ENCODE data around the gene PCMTD2.

The PCMTD2 gene

DNA sequence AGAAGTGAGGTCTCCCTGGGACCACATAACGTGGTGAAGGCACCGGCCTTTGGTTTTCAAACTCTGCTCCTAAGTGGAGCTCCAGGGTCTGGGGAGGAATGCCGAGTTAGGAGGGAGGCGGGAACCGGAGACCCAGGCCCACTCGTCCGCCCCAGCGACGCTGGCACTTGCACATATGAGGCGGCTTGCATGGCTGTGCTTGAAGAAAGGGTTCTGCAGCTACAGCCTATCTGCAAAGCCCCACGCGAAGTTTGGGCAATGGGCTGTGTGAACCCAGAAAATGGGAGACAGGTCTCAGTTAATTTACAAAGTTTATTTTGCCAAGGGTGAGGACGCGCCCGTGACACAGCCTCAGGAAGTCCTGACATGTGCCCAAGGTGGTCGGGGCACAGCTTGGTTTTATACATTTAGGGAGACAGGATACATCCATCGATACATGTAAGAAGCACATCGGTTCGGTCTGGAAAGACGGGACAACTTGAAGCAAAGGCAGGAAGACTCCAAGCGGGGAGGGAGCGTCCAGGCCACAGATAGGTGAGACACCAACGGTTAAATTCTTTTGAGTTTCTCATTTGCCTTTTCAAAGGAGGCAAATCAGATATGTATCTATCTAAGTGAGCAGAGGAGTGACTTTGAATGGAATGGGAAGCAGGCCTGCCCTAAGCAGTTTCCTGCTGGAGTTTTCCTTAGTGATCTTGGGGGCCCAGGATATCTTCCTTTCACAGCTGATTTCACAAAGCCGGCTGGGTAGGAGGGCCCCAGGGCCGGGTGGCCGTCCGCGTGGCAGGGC is 782 bp upstream of the PCMTD2 start:
- Histone ChIP-seq H3K4me3 (peak overlapping the region; percentile 98), H3K9me3 (ENCODE audit: low read depth, low read length) (no peaks in the 10 kb centered on the region), H3K36me3 (ENCODE audit: insufficient read depth, low read length) (no peaks in the 10 kb centered on the region), H3K27ac (peak overlapping the region; percentile 64), H3K9ac (ENCODE audit: insufficient read length) (peak overlapping the region; percentile 87)
- DNase-seq (ENCODE audit: low read depth, low spot score): no peak
- no peak for TF ChIP-seq EZH2 (IDR thresholded peaks at IDR 0.05)

DNA sequence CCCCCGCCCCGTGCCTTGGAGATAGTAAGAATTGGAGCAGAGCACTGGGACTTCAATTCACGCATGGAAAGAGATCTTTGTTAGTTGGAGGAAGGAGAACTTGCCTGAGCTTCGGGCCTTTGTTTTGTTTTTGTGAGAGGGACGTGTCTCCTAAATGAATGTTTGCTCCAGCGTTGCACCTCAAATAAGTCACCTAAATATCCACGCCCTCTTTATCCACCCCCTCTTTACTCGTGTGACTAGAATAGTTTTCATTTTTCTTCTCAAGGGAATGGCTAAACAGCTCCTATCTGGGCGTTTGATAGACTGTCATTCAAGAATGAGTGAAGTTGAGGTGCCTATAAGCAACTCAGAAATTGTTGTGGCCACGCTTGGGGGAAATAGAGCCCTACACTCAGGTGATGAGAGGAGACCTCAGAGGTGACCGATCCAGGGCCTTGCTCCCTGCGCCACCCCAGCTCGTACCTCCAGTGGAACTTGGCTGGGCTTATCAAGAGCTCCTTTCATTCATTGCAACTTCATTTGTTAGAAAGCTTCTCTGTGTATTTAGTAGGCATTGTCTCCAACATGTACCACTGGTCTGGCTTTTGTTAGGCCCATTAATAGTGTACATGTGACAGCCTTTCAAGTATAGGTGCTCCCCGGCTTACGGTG is 861 bp downstream of the PCMTD2 start:
- DNase-seq (ENCODE audit: low read depth, low spot score): no peak
- Histone ChIP-seq H3K4me3 (peak overlapping the region; percentile 98), H3K9ac (ENCODE audit: insufficient read length) (peak overlapping the region; percentile 95), H3K36me3 (ENCODE audit: insufficient read depth, low read length) (no peaks in the 10 kb centered on the region), H3K27ac (no peak overlapping the region), H3K9me3 (ENCODE audit: low read depth, low read length) (no peaks in the 10 kb centered on the region)
- TF ChIP-seq POLR2AphosphoS5 (IDR thresholded peaks at IDR 0.05; ENCODE audit: borderline replicate concordance, low read depth, low read length) (no peak), EZH2 (IDR thresholded peaks at IDR 0.05) (no peak), FOXP2 (optimal IDR thresholded peaks at IDR 0.05; ENCODE audit: control extremely low read depth, extremely low read length, insufficient read depth) (no peak)

DNA sequence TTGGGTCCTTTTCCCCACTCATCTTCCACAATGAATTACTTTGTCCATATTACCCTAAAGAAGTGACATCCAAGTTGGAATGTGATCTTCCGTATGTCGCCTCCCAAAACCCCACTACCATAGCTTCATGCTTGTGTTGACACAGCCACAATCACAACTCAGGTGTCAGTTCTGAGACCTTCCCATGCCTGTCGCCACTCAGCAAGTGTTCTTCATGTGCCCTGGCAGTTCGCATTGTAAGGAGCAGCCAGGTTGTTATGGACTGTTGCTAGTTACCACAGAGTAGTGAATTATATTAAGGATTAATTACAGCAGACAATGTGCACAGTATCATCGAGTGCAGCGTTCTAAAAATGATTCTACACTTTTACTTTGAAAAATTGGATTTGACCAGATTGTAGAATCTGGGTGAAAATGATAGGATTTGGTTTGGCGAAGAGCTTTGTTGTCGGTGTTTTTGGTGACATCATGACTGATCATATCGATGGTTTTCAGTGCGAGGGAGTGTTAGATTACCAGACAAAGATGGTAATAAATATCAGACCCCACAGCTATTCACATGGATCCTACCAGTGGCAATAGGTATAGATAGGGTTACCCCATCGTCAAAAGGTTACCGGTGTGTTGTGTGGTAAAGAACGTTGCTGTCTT is 1.7 kb downstream of the PCMTD2 start:
- Histone ChIP-seq H3K27ac (no peak overlapping the region), H3K9ac (ENCODE audit: insufficient read length) (peak overlapping the region; percentile 95), H3K4me3 (peak overlapping the region; percentile 98)

DNA sequence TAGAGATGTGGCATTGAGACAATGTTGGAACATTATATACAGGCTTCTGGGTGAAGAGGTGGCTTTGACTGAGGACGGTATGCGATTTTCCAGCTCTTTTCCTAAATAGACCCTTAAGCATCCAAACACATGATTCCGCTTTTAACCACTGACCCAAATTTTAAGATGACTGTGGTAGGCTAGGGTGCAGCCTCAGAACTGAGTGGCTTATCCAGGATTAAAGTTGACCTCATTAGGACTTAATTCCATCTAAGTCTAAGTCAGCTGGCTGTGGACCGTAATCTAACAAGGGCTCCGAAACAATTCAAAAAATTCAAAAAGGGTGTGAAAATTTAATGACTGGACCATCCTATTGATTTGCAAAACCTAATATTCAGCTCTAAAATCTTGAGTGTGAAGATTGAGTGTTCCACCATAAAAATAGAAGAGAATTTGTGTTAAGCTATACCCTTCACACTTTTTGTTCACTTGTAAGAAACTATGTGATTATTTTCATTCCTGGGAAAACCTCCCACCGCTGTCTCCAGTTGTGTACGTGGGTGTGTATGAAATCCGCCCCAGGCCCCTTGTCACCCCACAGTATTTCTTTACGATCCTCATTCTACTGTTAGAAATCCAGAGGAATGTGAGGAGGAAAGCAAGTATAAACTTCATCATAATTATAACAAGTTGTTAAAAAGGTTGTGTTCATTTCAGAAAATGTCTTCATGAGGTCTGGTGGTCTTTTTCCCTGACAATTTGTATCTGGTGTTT is 2.7 kb downstream of the PCMTD2 start:
- no peaks in the 10 kb centered on the region for H3K9me3 ChIP-seq (ENCODE audit: low read depth, low read length)
- TF ChIP-seq EZH2 (IDR thresholded peaks at IDR 0.05): no peak
- no peak for TF ChIP-seq POLR2AphosphoS5 (IDR thresholded peaks at IDR 0.05; ENCODE audit: borderline replicate concordance, low read depth, low read length)
- TF ChIP-seq FOXP2 (optimal IDR thresholded peaks at IDR 0.05; ENCODE audit: control extremely low read depth, extremely low read length, insufficient read depth): no peak
- DNase-seq (ENCODE audit: low read depth, low spot score): no peak
- peak overlapping the region; percentile 88 for H3K27ac ChIP-seq
- H3K9ac ChIP-seq (ENCODE audit: insufficient read length): peak overlapping the region; percentile 73
- H3K4me3 ChIP-seq: peak overlapping the region; percentile 68
- no peaks in the 10 kb centered on the region; the same call in 1 of the 2 replicates for H3K36me3 ChIP-seq (ENCODE audit: insufficient read depth, low read length)

More for the DNA sequence above, 1.7 kb downstream of the PCMTD2 start:
- Histone ChIP-seq H3K9me3 (ENCODE audit: low read depth, low read length) (no peaks in the 10 kb centered on the region), H3K36me3 (ENCODE audit: insufficient read depth, low read length) (no peaks in the 10 kb centered on the region; the same call in 1 of the 2 replicates)
- TF ChIP-seq POLR2AphosphoS5 (IDR thresholded peaks at IDR 0.05; ENCODE audit: borderline replicate concordance, low read depth, low read length) (no peak), EZH2 (IDR thresholded peaks at IDR 0.05) (no peak), FOXP2 (optimal IDR thresholded peaks at IDR 0.05; ENCODE audit: control extremely low read depth, extremely low read length, insufficient read depth) (no peak)
- no peak for DNase-seq (ENCODE audit: low read depth, low spot score)

DNA sequence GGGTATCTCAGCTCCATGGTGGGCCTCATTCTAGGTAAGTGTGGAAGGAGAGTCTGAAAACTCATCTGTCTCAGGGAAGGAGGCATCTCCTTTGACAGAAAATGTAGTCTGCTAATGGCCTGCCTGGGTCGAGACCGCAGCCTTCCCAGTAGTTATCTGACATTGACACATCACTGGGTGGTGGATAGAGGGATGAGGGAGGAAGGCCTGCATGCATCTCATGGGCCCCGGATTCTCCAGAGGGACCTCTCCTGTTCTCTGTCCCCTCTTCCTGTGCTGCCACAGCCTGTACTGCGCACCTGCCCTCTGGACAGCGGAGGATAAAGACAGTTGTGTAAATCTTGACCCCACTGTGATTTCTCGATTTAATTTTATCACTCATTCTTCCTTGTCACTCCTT is 4.7 kb downstream of the PCMTD2 start:
- Histone ChIP-seq H3K4me3 (no peak overlapping the region), H3K36me3 (ENCODE audit: insufficient read depth, low read length) (peaks cover under 1% of the 10 kb centered on the region; the same call in 1 of the 2 replicates), H3K9me3 (ENCODE audit: low read depth, low read length) (no peaks in the 10 kb centered on the region), H3K27ac (peak overlapping the region; percentile 96), H3K9ac (ENCODE audit: insufficient read length) (no peak overlapping the region)
- no peak for DNase-seq (ENCODE audit: low read depth, low spot score)
- TF ChIP-seq FOXP2 (optimal IDR thresholded peaks at IDR 0.05; ENCODE audit: control extremely low read depth, extremely low read length, insufficient read depth): no peak
- TF ChIP-seq EZH2 (IDR thresholded peaks at IDR 0.05): no peak
- TF ChIP-seq POLR2AphosphoS5 (IDR thresholded peaks at IDR 0.05; ENCODE audit: borderline replicate concordance, low read depth, low read length): no peak

DNA sequence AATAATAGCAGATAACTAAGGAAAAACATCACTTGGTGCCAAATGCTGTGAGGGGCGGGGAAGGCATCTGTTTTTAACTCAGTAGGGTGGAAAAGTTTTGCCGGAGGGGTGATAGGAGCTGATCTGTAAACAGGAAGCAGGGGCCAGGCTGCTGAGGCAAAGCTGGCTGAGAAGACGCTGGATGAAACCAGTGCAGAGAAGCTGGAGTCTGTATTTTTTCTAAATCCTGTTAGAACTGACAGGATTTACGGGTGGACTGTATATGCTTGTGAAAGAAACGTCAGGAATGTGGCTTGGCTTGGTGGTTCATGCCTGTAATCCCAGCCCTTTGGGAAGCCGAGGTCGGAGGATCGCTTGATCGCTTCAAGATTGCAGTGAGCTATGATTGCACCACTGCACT is 5.6 kb downstream of the PCMTD2 start:
- TF ChIP-seq EZH2 (IDR thresholded peaks at IDR 0.05) (no peak), POLR2AphosphoS5 (IDR thresholded peaks at IDR 0.05; ENCODE audit: borderline replicate concordance, low read depth, low read length) (no peak), FOXP2 (optimal IDR thresholded peaks at IDR 0.05; ENCODE audit: control extremely low read depth, extremely low read length, insufficient read depth) (peak; percentile 100)
- Histone ChIP-seq H3K9ac (ENCODE audit: insufficient read length) (peak overlapping the region; percentile 58), H3K27ac (peak overlapping the region; percentile 96), H3K4me3 (peak overlapping the region; percentile 73), H3K9me3 (ENCODE audit: low read depth, low read length) (no peaks in the 10 kb centered on the region), H3K36me3 (ENCODE audit: insufficient read depth, low read length) (peaks cover 7% of the 10 kb centered on the region; the same call in 1 of the 2 replicates)
- DNase-seq (ENCODE audit: low read depth, low spot score): peak; percentile 88

DNA sequence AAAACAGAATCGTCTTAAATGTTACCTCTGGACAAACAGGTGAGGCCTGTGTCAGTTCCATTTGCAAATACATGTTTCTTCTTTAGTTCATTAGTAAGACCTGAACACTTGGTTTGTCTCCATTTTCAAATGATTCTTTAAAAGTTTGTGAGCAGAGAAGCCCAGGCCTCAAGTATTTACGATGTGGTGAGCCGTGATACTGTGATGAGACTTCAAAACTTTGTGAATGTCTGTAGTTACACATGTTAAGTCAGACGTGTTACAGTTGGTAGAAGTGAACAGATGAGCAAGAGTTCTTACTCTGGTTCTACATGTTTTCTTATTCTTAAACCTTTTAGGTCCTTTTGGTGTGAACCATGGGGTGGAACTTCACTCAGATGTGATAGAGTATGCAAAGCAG is 8.5 kb downstream of the PCMTD2 start:
- peak overlapping the region; percentile 2 for H3K27ac ChIP-seq
- TF ChIP-seq EZH2 (IDR thresholded peaks at IDR 0.05) (no peak), POLR2AphosphoS5 (IDR thresholded peaks at IDR 0.05; ENCODE audit: borderline replicate concordance, low read depth, low read length) (no peak), FOXP2 (optimal IDR thresholded peaks at IDR 0.05; ENCODE audit: control extremely low read depth, extremely low read length, insufficient read depth) (no peak)
- H3K9me3 ChIP-seq (ENCODE audit: low read depth, low read length): no peaks in the 10 kb centered on the region
- no peak for DNase-seq (ENCODE audit: low read depth, low spot score)
- no peak overlapping the region for H3K9ac ChIP-seq (ENCODE audit: insufficient read length)
- peak overlapping the region; percentile 9; the same call in 1 of the 2 replicates for H3K4me3 ChIP-seq
- H3K36me3 ChIP-seq (ENCODE audit: insufficient read depth, low read length): peaks cover 13% of the 10 kb centered on the region; the same call in 1 of the 2 replicates

Data from SK-N-MC (cell line).